Calu3 (cell line): ENCODE measurements around the gene SPC25. TPM values are rescaled to one million over a fixed set of nuclear protein-coding genes. Genes with fewer than 3 reads are reported as not detected.
"Not testable (repeated sequence)": the region's sequence is repeated elsewhere in the genome, so short reads cannot be mapped to it uniquely, and the experiment has no call there.

Experiments
- BruUV-seq: library from RNA; stranded (reverse); fragments of 400-500 nt; replicated peaks from 2 replicates; lab custom pipeline; 2021; lab: Mats Ljungman, UMichigan
- CTCF ChIA-PET: fragments of 300-600 bp; sonication (Branson Sonifier 250); formaldehyde crosslinking; loops from one replicate; lab custom pipeline; 2022; ENCODE audit warnings: antibody characterized with exemption; lab: Charles Lee
- DNase-seq: peaks from one replicate; pipeline ENCODE4 v3.0.0; 2022
- H3K27ac Mint-ChIP-seq: one replicate; pipeline ENCODE4 v1.8.0; 2022; ENCODE audit warnings: mixed read lengths; ENCODE audit not compliant: unreplicated experiment
- H3K27me3 Mint-ChIP-seq: one replicate; pipeline ENCODE4 v1.8.0; 2022; ENCODE audit warnings: mixed read lengths; ENCODE audit not compliant: unreplicated experiment
- H3K36me3 Mint-ChIP-seq: one replicate; pipeline ENCODE4 v1.8.0; 2022; ENCODE audit warnings: mild to moderate bottlenecking, moderate library complexity, mixed read lengths; ENCODE audit not compliant: insufficient read depth, unreplicated experiment
- H3K4me1 Mint-ChIP-seq: one replicate; pipeline ENCODE4 v1.8.0; 2022; ENCODE audit warnings: mild to moderate bottlenecking, low read depth, mixed read lengths; ENCODE audit not compliant: unreplicated experiment
- H3K4me3 Mint-ChIP-seq: one replicate; pipeline ENCODE4 v1.8.0; 2022; ENCODE audit warnings: mild to moderate bottlenecking, low read depth, moderate library complexity, mixed read lengths; ENCODE audit not compliant: unreplicated experiment
- H3K9me3 Mint-ChIP-seq: one replicate; pipeline ENCODE4 v1.8.0; 2022; ENCODE audit warnings: low read depth, mixed read lengths; ENCODE audit not compliant: unreplicated experiment
- CTCF ChIP-seq: fragments of 200-600 bp; IDR thresholded peaks from one replicate; pipeline ENCODE4 v1.8.0; 2022; ENCODE audit warnings: antibody characterized with exemption; ENCODE audit not compliant: unreplicated experiment
- intact Hi-C: fragments of 100-400 bp; cut with micrococcal nuclease; formaldehyde crosslinking; loops from one replicate; pipeline ENCODE4 v1.10.0; 2022; ENCODE audit not compliant: unreplicated experiment
- total RNA-seq: library from RNA; stranded (reverse); gene quantifications from 2 replicates; pipeline ENCODE4 v1.2.3, GENCODE V29; 2022

Gene SPC25
- total RNA-seq, 1 experiment from 2014 or later: 77.0 TPM

- BruUV-seq: no TSS peak
- CTCF ChIA-PET: interaction anchor here (1.5 kb wide), 2 partner anchors 12 to 13 kb away, joined by 3 to 6 read pairs; no protein-coding TSS in a partner anchor
- DNase-seq: no peak
- H3K27ac Mint-ChIP-seq: no peak overlapping the region
- intact Hi-C loops: no loop called here
- H3K9me3 Mint-ChIP-seq: no peaks in the 10 kb centered on the region
- H3K36me3 Mint-ChIP-seq: no peaks in the 10 kb centered on the region
- H3K4me1 Mint-ChIP-seq: no peaks in the 10 kb centered on the region
- H3K27me3 Mint-ChIP-seq: no peaks in the 10 kb centered on the region
- H3K4me3 Mint-ChIP-seq: no peak overlapping the region
- TF ChIP-seq CTCF: no peak
Measured at GRCh38 chr2:168934826-168935225, 44.6 kb upstream of the SPC25 start.

DNA sequence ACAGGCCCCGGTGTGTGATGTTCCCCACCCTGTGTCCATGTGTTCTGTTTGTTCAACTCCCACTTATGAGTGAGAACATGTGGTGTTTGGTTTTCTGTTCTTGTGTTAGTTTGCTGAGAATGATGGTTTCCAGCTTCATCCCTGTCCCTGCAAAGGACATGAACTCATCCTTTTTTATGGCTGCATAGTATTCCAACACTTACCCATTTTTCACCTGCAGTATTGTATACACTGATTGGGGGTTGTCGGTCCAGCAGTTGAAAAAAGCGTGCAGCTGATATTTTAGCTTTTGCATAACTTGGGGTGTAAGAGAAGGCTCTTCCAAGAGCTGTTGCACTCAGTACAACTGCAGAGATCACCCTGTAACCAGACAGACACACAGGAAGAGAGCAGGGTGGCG is 41.9 kb upstream of the SPC25 start:
- BruUV-seq, H3K4me3 Mint-ChIP-seq, H3K4me1 Mint-ChIP-seq, CTCF ChIA-PET, H3K27me3 Mint-ChIP-seq, H3K36me3 Mint-ChIP-seq, H3K9me3 Mint-ChIP-seq, intact Hi-C loops, DNase-seq, H3K27ac Mint-ChIP-seq: not testable (repeated sequence)

GRCh38 chr2:168930242-168930641 is 40.0 kb upstream of the SPC25 start:
- intact Hi-C loops: no loop called here
- TF ChIP-seq CTCF: no peak
- Mint-ChIP-seq H3K27ac (no peak overlapping the region), H3K27me3 (no peaks in the 10 kb centered on the region), H3K9me3 (no peaks in the 10 kb centered on the region), H3K36me3 (no peaks in the 10 kb centered on the region), H3K4me3 (no peak overlapping the region), H3K4me1 (no peaks in the 10 kb centered on the region)
- DNase-seq: no peak
- CTCF ChIA-PET: no interaction called here
- no TSS peak for BruUV-seq

GRCh38 chr2:168929031-168929430 is 38.8 kb upstream of the SPC25 start:
- intact Hi-C loops: no loop called here
- H3K4me3 Mint-ChIP-seq: no peak overlapping the region
- DNase-seq: no peak
- no peaks in the 10 kb centered on the region for H3K9me3 Mint-ChIP-seq
- no peaks in the 10 kb centered on the region for H3K27me3 Mint-ChIP-seq
- TF ChIP-seq CTCF: no peak
- H3K36me3 Mint-ChIP-seq: no peaks in the 10 kb centered on the region
- no peaks in the 10 kb centered on the region for H3K4me1 Mint-ChIP-seq
- CTCF ChIA-PET: no interaction called here
- BruUV-seq: no TSS peak
- no peak overlapping the region for H3K27ac Mint-ChIP-seq

DNA sequence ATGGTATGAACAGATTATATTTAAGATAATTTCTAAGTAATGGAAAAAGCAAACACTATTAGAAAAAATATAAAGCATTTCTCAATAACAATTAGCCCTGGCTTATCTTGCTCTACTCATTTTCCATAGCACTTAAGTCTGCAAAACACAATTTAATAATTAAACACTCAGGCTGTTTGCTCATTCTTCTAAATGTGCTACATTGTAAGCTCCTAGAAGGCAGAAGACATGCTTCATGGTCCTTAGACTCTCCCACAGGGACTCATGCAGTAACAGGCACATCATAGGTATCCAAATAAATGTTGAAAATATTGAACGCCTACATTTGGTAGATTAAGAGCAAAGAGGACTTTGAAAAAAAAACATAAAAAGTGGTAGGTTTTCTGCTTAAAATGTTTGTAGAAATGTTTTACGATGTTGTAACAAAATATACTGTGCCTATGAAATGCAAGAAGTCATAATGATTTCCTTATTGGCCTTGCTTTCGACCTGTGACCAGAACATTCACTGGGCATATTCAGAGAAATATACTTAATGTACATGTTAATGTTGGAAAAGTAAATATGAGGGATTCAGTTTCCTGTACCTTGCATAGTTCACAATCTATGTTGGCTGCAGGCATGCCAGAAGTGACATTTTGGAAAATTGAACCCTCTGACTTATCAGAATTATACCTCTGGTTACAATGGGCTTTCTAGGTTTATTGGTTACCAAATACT is 38.0 kb upstream of the SPC25 start:
- BruUV-seq: no TSS peak
- TF ChIP-seq CTCF: no peak
- H3K4me1 Mint-ChIP-seq: no peaks in the 10 kb centered on the region
- H3K9me3 Mint-ChIP-seq: no peaks in the 10 kb centered on the region
- no peaks in the 10 kb centered on the region for H3K27me3 Mint-ChIP-seq
- H3K27ac Mint-ChIP-seq: no peak overlapping the region
- H3K36me3 Mint-ChIP-seq: no peaks in the 10 kb centered on the region
- CTCF ChIA-PET: no interaction called here
- DNase-seq: no peak
- no peak overlapping the region for H3K4me3 Mint-ChIP-seq
- intact Hi-C loops: no loop called here
